AG10803 (cell line): ENCODE results near the gene KMT2B.

Source experiments
- DNase-seq: peaks from one replicate; pipeline ENCODE4 v3.0.0; 2010; ENCODE audit warnings: low read depth
- H3K4me3 ChIP-seq: 2 replicates; pipeline ENCODE4 v1.5.1; 2011; ENCODE audit warnings: mild to moderate bottlenecking, low read length, control low read depth
- CTCF ChIP-seq: conservative IDR thresholded peaks from 2 replicates; pipeline ENCODE4 v1.5.1; 2011; ENCODE audit warnings: mild to moderate bottlenecking, low read length, control low read depth, inconsistent platforms

The KMT2B gene

GRCh38 chr19:35716801-35717664, 770 bp upstream of the KMT2B start:
- peak; percentile 81 for DNase-seq
- peak overlapping the region; percentile 84 for H3K4me3 ChIP-seq
- peak; percentile 80 for TF ChIP-seq CTCF

- peak; percentile 11 for DNase-seq
- no peak for TF ChIP-seq CTCF
- peak overlapping the region; percentile 91 for H3K4me3 ChIP-seq
Measured at GRCh38 chr19:35718345-35719041, 690 bp downstream of the KMT2B start.

- TF ChIP-seq CTCF: no peak
- H3K4me3 ChIP-seq: peak overlapping the region; percentile 91
Measured at GRCh38 chr19:35719402-35720162, 1.8 kb downstream of the KMT2B start.

GRCh38 chr19:35720163-35720524, 2.3 kb downstream of the KMT2B start:
- no peak for DNase-seq
- H3K4me3 ChIP-seq: no peak overlapping the region
- no peak for TF ChIP-seq CTCF

More at GRCh38 chr19:35719402-35720162, 1.8 kb downstream of the KMT2B start:
- DNase-seq: no peak

- no peak for TF ChIP-seq CTCF
- H3K4me3 ChIP-seq: no peak overlapping the region
- no peak for DNase-seq
Measured at GRCh38 chr19:35720648-35721047, 2.8 kb downstream of the KMT2B start.

- no peak for DNase-seq
- H3K4me3 ChIP-seq: no peak overlapping the region
- TF ChIP-seq CTCF: no peak
Measured at GRCh38 chr19:35721374-35721773, 3.6 kb downstream of the KMT2B start.
